K562 (cell line): ENCODE data around the gene FAM162B. TPM values are rescaled to one million over a fixed set of nuclear protein-coding genes. Genes with fewer than 3 reads are reported as not detected.

Experiments used
- ATAC-seq: fragments of 200-7000 bp; cut with Tn5 transposase; 3 replicates; pipeline ENCODE4 v1.9.1; 2020; ENCODE audit warnings: moderate library complexity
- BruUV-seq: library from RNA; stranded (reverse); fragments of 400-500 nt; replicated peaks from 2 replicates; lab custom pipeline; 2021; lab: Mats Ljungman, UMichigan
- CTCF ChIA-PET: fragments of 300-600 bp; formaldehyde crosslinking; extraction: SDS; loops from one replicate; lab custom pipeline; 2021; ENCODE audit warnings: low intra/inter-chr PET ratio; lab: Yijun Ruan, JAX
- POLR2A ChIA-PET: fragments of 300-600, 350-650 bp; sonication (Branson Sonifier 250); formaldehyde crosslinking; extraction: SDS; loops from one replicate; lab custom pipeline; 2021; ENCODE audit warnings: antibody characterized with exemption, inconsistent platforms; lab: Yijun Ruan, JAX
- DNase-seq, 4 experiments: peaks; one replicate each; pipeline versions ENCODE4 v3.0.0 to v3.0.0-alpha.2; 2011 to 2018; ENCODE audit warnings: low spot score in 3 of 4, mixed read lengths in 3 of 4; ENCODE audit errors: extremely low read depth in 1 of 4
- FAIRE-seq: peaks from 2 replicates; lab custom pipeline; 2011; peaks lifted over from hg19 to GRCh38; lab: Jason Lieb, UNC
- H2AFZ ChIP-seq: 2 replicates; pipeline ENCODE4 v1.6.0; 2011; ENCODE audit warnings: low read depth, low read length, control low read depth, inconsistent platforms
- H3K27ac ChIP-seq: fragments of 200-600 bp; 3 replicates; pipeline ENCODE4 v1.8.0; 2011; ENCODE audit warnings: low read depth, mild to moderate bottlenecking, control low read depth, inconsistent platforms, low read length, moderate library complexity, mixed read lengths; ENCODE audit errors: extremely low read depth
- H3K27me3 ChIP-seq, 2 experiments: fragments of 300-600 bp in 1 of 2; 2 replicates in 1 of 2; 3 replicates in 1 of 2; pipeline versions ENCODE4 v1.6.0 to v1.8.0; 2011; ENCODE audit warnings: inconsistent platforms in 2 of 2, low read length in 2 of 2, mild to moderate bottlenecking in 1 of 2, mixed read lengths in 1 of 2, moderate library complexity in 1 of 2; ENCODE audit not compliant: control insufficient read depth in 2 of 2, insufficient read depth in 2 of 2
- H3K36me3 ChIP-seq: fragments of 300-600 bp; 3 replicates; pipeline ENCODE4 v1.8.0; 2011; ENCODE audit warnings: mild to moderate bottlenecking, low read length, inconsistent platforms; ENCODE audit not compliant: control insufficient read depth, insufficient read depth
- H3K4me1 ChIP-seq, 2 experiments: fragments of 200-600 bp in 1 of 2; replicated peaks in 1 of 2; 2 replicates in 1 of 2; 3 replicates in 1 of 2; pipeline versions ENCODE4 v1.5.1 to v1.8.0; 2011; ENCODE audit warnings: inconsistent platforms in 2 of 2, low read length in 2 of 2, mild to moderate bottlenecking in 1 of 2, mixed read lengths in 1 of 2, moderate library complexity in 1 of 2; ENCODE audit not compliant: control insufficient read depth in 2 of 2, insufficient read depth in 2 of 2
- H3K4me2 ChIP-seq: 2 replicates; pipeline ENCODE4 v1.6.1; 2011; ENCODE audit warnings: low read length, control low read depth, inconsistent platforms, mixed read lengths; ENCODE audit not compliant: insufficient read depth
- H3K4me3 ChIP-seq: fragments of 200-600 bp; sonication (generic), shearing (Covaris generic); 2 replicates; pipeline ENCODE4 v1.5.1; 2016; ENCODE audit warnings: control low read depth, inconsistent platforms
- H3K79me2 ChIP-seq: fragments of 200-600 bp; 3 replicates; pipeline ENCODE4 v1.8.0; 2011; ENCODE audit warnings: low read length, inconsistent platforms; ENCODE audit not compliant: control insufficient read depth, insufficient read depth
- H3K9ac ChIP-seq, 2 experiments: 2 replicates each; pipeline versions ENCODE4 v1.6.0 to v1.6.1; 2011; ENCODE audit warnings: low read depth in 2 of 2, low read length in 2 of 2, control low read depth in 1 of 2, inconsistent platforms in 1 of 2, mild to moderate bottlenecking in 1 of 2, mixed read lengths in 1 of 2; ENCODE audit not compliant: insufficient read depth in 1 of 2
- H3K9me1 ChIP-seq: one replicate; pipeline ENCODE4 v1.6.0; 2011; ENCODE audit warnings: inconsistent platforms, mild to moderate bottlenecking, low read length, moderate library complexity; ENCODE audit not compliant: control insufficient read depth, insufficient read depth
- H3K9me3 ChIP-seq: replicated peaks from 2 replicates; pipeline ENCODE4 v1.5.1; 2011; ENCODE audit warnings: low read depth, low read length, inconsistent platforms; ENCODE audit not compliant: control insufficient read depth, insufficient read depth
- H4K20me1 ChIP-seq: replicated peaks from 2 replicates; pipeline ENCODE4 v1.6.1; 2011; ENCODE audit warnings: low read length, inconsistent platforms, mixed read lengths; ENCODE audit not compliant: control insufficient read depth, insufficient read depth
- C11orf30 ChIP-seq: fragments of 450-650 bp; IDR thresholded peaks from 2 replicates; pipeline ENCODE4 v1.6.1; 2016; ENCODE audit warnings: low read depth, mild to moderate bottlenecking
- FOXP1 ChIP-seq: sonication (generic); formaldehyde crosslinking; IDR thresholded peaks from 2 replicates; pipeline ENCODE4 v1.8.0; 2022; ENCODE audit warnings: mild to moderate bottlenecking, missing genetic modification reagents
- MAFF ChIP-seq: IDR thresholded peaks from 2 replicates; pipeline ENCODE4 v1.6.1; 2012; ENCODE audit warnings: low read length, improper control_type of control experiment
- ZNF316 ChIP-seq: fragments of 450-650 bp; IDR thresholded peaks from 2 replicates; pipeline ENCODE4 v1.6.1; 2016
- ZNF592 ChIP-seq: fragments of 450-650 bp; IDR thresholded peaks from 2 replicates; pipeline ENCODE4 v1.6.1; 2017; ENCODE audit warnings: antibody characterized with exemption, mild to moderate bottlenecking
- in situ Hi-C: fragments of 300-500 bp; cut with MboI; formaldehyde crosslinking; loops from 4 replicates; pipeline ENCODE4 v1.15.0; 2018; ENCODE audit warnings: inconsistent platforms, mixed read lengths
- intact Hi-C: fragments of 100-400 bp; cut with micrococcal nuclease; formaldehyde crosslinking; loops from 2 replicates; pipeline ENCODE4 v1.14.2; 2022
- polyA plus RNA-seq, 8 experiments: library from polyadenylated mRNA; depleted of rRNA in 4 of 8; stranded (reverse) in 5 of 8; unstranded in 3 of 8; fragments of >200 nt; fragmentation: Nextera tagmentation in 2 of 8; fragmentation: Illumina TruSeq in 1 of 8; extraction: Ambion mirVana in 2 of 8; extraction: Trizol in 1 of 8; gene quantifications; 2 replicates each; pipeline versions ENCODE4 v1.2.1 to v1.2.3, GENCODE V29; 2011 to 2014; ENCODE audit warnings: inconsistent platforms in 1 of 8, missing spikeins in 1 of 8
- total RNA-seq, 7 experiments: library from RNA; depleted of rRNA in 6 of 7; stranded (reverse); fragments of >200 nt in 6 of 7; fragmentation: Illumina TruSeq in 2 of 7; extraction: Trizol in 2 of 7; gene quantifications; 2 replicates each; pipeline versions ENCODE4 v1.2.1 to v1.2.3, GENCODE V29; 2011 to 2021; ENCODE audit warnings: low replicate concordance in 1 of 7

The FAM162B gene
- total and polyA plus RNA-seq, 9 of the 15 experiments (the other 6 are each of a cell fraction or from before 2014, with no cell fraction given): not detected

DNA sequence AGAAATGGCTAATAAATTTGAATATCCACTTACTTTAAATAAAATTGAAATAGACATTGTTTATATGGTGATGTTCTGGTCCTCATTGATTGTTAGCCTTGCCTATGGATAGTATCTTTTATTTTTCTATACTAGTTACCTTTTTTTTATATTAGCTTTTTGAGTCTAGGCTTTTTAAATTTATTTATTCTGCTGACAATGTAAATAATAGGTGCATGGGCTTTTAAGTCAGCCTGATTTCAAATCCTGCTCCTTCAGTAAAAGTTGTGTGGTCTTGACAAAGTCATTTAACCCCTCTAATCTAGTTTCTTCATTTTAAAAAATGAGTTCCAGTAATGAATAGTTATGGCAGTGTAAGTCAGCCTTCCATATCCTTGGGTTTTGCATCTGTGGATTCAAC is 38.6 kb downstream of the FAM162B start:
- no peaks in the 10 kb centered on the region for H3K9me1 ChIP-seq
- no peaks in the 10 kb centered on the region for H3K9me3 ChIP-seq
- CTCF ChIA-PET: no interaction called here
- H3K4me3 ChIP-seq: no peak overlapping the region
- intact Hi-C loops (no loop called here), in situ Hi-C loops (no loop called here)
- H3K9ac ChIP-seq: no peak overlapping the region
- DNase-seq (no peak), FAIRE-seq (no peak), ATAC-seq (no peak)
- H3K4me1 ChIP-seq: no peaks in the 10 kb centered on the region
- no peak overlapping the region for H2AFZ ChIP-seq
- H3K79me2 ChIP-seq: no peaks in the 10 kb centered on the region
- POLR2A ChIA-PET: no interaction called here
- BruUV-seq: no TSS peak
- no peak for TF ChIP-seq ZNF592
- TF ChIP-seq C11orf30: peak; percentile 31; the same call in 1 of the 2 replicates
- peak; percentile 38; the same call in 1 of the 2 replicates for TF ChIP-seq MAFF
- no peak for TF ChIP-seq FOXP1 (CRISPR knock-in tag)
- TF ChIP-seq ZNF316: peak; percentile 70
- H3K36me3 ChIP-seq: peaks cover 45% of the 10 kb centered on the region
- H3K27me3 ChIP-seq: no peaks in the 10 kb centered on the region
- H3K27ac ChIP-seq: no peak overlapping the region
- H3K4me2 ChIP-seq: no peak overlapping the region
- no peaks in the 10 kb centered on the region for H4K20me1 ChIP-seq
